Amygdala (tissue), 56 donors: ENCODE measurements around the gene POLR2B.
"Not testable (repeated sequence)": the region's sequence is repeated elsewhere in the genome, so short reads cannot be mapped to it uniquely, and the experiment has no call there.

Experiments
- DNase-seq, 56 donors: peaks; one replicate each; lab custom pipeline; 2025; lab: John Stamatoyannopoulos, UW

The POLR2B gene

DNA sequence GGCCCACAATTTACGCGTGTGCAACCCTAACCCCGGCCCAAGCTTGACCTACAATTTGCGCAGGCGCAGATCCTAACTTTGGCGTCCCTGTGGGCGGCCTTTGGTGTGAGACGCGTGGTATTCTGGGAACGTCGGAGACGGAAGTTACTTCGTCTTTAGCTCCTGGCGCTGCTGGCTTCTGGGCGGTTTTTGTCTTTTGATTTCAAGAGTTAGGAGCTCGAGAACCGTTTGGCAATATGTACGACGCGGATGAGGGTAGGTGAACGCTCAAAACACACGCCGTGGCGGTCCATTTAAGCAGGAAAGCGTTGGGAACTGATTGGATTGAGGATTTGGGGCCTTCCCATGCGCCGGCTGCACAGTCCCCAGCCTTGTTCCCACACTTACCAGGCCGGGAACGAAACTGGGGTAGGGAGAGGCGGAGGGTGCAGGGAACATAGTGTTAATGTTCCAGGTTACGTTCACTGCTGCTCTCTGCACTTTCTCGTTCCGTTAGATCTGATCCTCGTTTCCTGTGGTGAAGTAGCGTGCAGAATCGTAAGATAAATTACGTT is at the start of gene POLR2B:
TSS of gene POLR2B (plus strand) at position 147 of the 554 bp plus-strand sequence. CDS start at position 237, 90 bp downstream.
- peak; percentile 69 to 95 (median 87) for DNase-seq

GRCh38 chr4:56930638-56931037 is 48.1 kb upstream of the POLR2B start:
- no peak for DNase-seq

- no peak for DNase-seq
Observed at GRCh38 chr4:56931924-56932323, 46.8 kb upstream of the POLR2B start.

DNA sequence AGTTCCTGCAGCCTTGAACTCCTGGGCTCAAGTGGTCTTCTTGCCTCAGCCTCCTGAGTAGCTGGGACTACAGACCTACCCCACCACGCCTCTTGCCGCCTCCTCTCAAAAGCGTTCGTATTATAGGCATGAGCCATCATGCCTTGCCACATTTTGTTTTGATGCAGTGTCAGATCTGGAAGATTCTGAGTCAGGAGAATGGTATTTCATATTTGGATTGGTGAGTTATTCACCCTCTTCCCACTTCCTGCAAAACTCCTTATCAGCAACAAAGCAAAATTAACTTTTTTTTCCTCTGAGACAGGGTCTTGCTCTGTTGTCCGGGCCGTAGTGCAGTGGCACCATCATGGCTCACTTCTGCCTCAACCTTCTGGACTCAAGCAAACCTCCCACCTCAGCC is 41.4 kb upstream of the POLR2B start:
- no peak for DNase-seq

DNA sequence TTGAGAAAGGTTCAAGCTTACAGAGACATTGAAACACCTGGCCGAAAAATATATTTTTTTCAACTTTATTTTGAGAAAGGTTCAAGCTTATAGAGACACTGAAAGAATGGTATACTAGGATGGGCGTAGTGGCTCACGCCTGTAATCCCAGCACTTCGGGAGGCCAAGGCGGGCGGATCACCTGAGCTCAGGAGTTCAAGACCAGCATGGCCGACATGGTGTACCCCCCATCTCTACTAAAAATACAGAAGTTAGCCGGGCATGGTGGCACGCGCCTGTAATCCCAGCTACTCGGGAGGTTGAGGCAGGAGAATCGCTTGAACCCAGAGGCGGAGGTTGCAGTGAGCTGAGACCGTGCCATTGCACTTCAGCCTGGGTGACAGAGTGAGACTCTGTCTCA is 38.9 kb upstream of the POLR2B start:
- not testable (repeated sequence) for DNase-seq

DNA sequence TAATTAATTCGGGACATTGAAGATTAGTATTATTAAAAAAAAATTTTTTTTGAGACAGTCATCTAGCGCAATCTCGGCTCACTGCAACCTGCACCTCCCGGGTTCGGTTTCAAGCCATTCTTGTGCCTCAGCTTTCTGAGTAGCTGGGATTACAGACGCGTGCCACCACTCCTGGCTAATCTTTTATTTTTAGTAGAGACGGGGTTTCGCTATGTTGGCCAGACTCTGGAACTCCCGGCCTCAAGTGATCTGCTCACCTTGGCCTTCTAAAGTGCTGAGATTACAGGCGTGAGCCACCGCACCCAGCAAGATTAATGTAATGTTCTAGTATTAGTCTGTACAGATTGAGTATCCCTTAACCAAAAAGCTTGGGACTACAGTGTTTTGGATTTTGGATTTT is 38.3 kb upstream of the POLR2B start:
- DNase-seq, result no peak

DNA sequence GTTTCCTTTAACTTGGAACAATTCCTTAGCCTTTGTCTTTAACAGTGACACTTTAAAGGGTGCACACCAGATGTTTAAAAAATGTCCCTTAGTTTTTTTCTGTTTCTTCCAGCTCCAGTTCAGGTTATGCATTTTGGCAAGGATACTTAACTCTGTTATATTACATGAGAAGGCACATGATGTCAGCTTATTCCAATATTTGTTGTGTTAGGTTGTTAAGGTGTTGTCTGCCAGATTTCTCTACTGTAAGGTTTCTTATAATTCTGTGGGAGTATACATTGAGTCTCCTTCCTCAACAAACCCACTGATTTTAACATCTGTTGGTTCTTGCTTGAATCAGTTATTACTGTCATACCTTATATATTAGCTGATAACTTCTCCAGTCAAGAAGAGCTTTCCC is 37.7 kb upstream of the POLR2B start:
- no peak for DNase-seq

- DNase-seq, result no peak
Observed at GRCh38 chr4:56941403-56941802, 37.3 kb upstream of the POLR2B start.

DNA sequence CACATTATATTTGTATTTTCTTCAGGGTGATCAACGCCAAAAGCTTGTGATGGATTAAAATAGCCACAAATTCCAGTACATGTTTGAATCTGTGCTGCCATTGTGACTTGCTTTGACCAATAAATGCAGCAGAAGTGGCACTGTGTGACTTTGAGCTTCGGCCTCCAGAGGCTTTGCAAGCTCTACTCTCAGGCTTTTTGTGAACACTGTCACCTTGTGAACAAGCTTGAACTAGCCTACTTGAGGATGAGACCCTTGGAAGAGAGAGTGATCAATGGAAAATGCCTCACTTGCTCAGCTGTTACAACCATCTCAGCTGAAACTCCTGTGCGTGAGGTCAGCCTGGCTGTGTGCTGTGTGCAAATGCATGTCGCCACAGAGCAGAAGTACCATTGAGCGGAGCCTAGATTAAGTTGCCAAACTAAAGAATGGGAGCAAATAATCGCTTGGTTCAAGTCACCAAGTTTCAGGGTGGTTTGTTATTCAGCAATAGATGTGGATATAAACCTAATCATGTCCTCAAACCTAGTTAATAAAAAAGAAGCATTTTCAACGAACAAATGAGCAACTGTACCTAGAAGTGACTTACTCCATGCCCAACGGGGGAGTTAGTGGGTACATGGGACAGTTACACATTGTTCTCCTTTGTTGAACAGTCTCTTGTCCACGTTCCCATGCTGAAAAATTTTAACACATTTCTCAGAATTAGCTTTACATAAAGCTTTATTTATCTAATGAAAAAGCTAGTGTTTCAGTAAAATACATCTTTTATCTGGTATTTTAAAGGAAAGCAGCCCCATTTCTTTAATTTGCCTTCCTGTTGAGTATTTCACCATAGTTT is 24.8 kb upstream of the POLR2B start:
- peak in 20 of 56 donors; percentile 0 to 39 (median 13) for DNase-seq

GRCh38 chr4:56958111-56958517 is 20.6 kb upstream of the POLR2B start:
- DNase-seq, result peak in 48 of 56 donors; percentile 1 to 81 (median 35)

DNA sequence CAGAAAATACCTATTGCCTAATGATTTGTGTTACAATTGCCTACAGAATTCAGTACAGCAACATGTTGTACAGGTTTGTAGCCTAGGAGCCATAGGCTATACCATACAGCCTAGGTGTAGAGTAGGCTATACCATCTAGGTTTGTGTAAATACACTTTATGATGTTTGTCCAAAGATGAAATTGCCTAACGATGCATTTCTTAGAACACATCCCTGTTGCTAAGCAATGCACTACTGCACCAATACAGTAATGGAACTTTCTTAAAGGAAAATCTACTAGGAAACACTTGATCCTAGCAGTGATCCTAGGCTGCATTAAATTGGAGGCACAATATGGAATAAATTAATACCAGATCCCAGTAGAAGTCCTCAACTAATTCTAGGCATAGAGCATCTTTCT is 19.6 kb upstream of the POLR2B start:
- DNase-seq, result no peak

- no peak for DNase-seq
Observed at GRCh38 chr4:56961107-56961500, 17.6 kb upstream of the POLR2B start.

- no peak for DNase-seq
Observed at GRCh38 chr4:56971383-56971782, 7.3 kb upstream of the POLR2B start.

DNA sequence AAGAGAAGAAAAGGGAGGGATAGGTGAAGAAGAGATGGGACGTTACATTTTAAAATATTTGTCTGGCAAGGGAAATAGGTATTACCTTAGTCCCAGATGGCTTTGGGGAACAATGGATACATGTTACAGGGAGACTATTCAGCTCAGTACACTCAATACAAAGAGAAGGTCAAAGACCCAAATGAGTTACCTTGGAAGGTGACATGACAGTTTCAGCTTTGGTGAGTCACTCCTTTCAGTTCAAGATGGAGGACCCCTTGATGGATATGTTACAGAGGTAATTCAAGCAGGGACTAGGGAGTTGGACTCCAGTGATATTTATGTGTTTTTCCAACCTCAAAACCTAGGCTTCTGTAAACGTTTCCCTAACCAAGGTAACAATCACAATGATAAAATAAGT is 6.3 kb upstream of the POLR2B start:
- no peak for DNase-seq

- DNase-seq, result no peak
Observed at GRCh38 chr4:56972809-56973208, 5.9 kb upstream of the POLR2B start.

DNA sequence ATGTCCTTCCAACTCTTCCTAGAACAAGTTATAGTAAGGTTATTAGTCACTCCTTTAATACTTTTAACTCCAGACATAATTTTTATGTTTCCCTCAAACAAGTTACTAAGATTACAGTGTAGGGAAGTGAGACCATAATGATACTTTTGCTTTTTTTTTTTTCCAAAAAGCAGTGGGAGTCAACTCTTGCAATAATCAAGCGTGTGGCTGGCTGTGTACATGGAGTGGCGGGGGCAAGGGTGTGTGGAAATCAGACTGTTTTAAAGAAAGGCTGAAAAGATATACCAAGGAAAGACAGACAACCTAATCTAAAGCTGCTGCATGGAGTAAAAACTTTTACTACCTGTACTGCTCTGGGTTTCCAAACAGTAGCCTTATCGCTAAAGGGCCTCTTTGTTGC is 5.4 kb upstream of the POLR2B start:
- DNase-seq, result no peak

DNA sequence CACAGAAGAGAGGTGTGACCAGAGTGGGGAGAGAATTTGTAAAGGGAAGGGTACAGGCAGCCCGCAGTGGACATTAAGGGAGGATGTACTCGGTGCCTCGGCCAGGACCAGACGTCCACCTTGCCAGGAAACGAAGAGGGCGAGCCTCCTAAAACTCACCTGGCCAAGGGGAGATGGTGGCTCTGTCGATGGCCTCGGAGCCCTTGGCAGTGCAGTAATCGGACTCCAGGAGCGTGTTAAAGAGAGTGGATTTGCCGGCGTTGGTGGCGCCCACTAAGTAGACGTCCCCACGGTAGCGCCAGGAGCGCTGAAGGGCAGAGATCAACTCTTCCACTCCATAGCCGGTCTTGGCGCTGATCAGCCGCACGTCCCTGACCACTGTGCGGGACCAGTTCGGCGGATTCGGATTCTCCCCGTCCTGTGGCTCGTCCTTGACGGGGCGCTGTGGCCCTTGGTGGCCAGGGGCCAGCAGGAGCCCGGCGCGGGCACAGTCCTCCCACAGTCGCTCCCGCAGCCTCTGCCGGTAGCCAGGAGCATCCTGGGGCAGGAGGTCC is 2.3 kb upstream of the POLR2B start:
- DNase-seq, result peak in 2 of 56 donors; percentile 26 to 37

DNA sequence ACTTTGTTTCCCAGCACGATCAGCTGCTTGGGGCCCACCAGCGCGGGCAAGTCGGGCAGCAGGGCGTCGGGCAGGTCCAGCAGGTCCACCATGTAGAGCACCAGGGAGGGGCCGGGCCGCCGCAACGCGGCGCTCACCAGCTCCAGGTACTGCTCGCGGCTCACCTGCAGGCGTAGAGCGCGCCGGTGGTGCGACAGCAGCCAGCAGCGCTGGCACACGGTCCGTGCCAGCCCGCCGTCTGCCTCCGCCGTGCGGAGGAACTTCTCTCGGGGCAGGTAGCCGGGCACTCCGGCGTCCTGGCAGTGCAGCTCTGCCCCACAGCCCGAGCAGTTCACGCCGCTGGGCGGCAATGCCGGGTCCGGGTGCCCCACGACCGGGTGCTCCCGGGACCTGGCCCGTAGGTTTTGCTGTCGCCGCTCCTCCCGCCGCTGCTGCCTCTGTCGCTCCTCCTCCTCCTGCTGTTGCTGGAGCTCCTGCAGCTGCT is 1.8 kb upstream of the POLR2B start:
- DNase-seq, result peak in 13 of 56 donors; percentile 3 to 54 (median 43)

DNA sequence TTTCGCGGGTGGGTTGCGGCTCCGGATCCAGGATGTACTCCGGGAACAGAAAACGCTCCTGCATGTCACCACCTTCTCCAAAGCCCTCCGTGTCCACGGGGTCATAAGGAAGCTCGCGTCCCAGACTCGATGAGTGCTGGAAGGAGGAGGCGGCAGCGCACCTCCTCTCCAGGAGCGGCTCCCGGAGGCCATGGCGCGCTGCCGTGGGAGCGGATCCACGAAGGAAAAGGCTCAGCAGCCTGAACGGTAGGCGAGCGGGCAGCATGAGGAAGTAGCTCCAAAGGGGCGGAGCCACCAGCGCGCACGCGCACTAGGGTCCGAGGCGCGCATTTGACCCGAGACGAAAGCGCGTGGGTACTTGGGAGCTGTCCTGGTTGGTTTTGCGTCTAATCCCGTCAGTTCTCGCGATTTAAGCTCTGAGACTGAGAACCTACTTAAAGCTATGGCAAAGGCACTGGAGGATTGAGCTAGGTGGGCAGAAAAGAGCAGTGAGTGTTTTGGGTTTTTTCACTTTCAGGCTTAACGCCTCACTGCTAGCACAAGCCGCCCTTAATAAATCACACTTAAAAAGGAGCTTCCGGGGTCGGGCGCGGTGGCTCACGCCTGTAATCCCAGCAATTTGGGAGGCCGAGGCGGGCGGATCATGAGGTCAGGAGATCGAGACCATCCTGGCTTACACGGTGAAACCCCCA is 1.2 kb upstream of the POLR2B start, which contains the start of gene NOA1:
TSS of gene NOA1 (minus strand) at position 286 of the 692 bp plus-strand sequence. CDS start at position 265, 21 bp downstream.
- peak; percentile 45 to 99 (median 93) for DNase-seq

DNA sequence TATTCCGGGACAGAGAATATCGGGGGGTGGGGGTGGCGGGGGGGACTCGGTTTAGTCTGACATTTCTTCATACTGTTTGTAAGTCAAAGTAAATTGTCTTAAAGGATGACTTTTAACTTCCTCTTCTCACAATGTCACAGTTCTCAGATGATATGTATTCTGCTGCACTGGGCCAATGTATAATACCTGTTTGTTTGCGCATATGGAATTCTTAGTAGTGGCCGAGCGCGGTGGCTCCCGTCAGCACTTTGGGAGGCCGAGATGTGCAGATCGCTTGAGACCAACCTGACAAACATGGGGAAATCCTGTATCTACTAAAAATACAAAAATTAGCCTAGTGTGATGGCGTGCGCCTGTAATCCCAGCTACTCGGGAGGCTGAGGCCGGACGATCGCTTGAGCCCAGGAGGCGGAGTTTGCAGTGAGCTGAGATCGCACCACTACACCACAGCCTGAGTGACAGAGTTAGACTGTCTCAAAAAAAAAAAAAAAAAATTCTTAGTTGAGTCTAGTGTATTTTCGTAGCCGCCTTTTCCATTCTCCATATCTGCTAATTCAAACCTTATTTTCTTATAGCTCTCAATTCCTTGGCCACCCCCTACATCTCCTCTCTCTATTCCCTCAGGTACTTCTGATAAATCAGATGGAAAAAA is 851 bp downstream of the POLR2B start:
- DNase-seq, result peak in 1 of 56 donors; percentile 11
